Osteoblast (primary cell): Measurements from ENCODE around the gene LIPK. TPM values are rescaled to one million over a fixed set of nuclear protein-coding genes. Genes with fewer than 3 reads are reported as not detected.

Experiments used
- DNase-seq: peaks from one replicate; pipeline ENCODE4 v3.0.0; 2011; ENCODE audit warnings: low spot score, mixed read lengths; ENCODE audit not compliant: insufficient read length; ENCODE audit errors: missing footprints
- H2AFZ ChIP-seq: 2 replicates; pipeline ENCODE4 v1.6.0; 2011; ENCODE audit warnings: mild to moderate bottlenecking, low read length
- H3K27ac ChIP-seq: 2 replicates; pipeline ENCODE4 v1.5.1; 2011; ENCODE audit warnings: mild to moderate bottlenecking, low read depth, low read length, moderate library complexity
- H3K27me3 ChIP-seq: 2 replicates; pipeline ENCODE4 v1.6.0; 2012; ENCODE audit warnings: mild to moderate bottlenecking, control low read depth, inconsistent platforms, low read length, moderate library complexity; ENCODE audit not compliant: insufficient read depth
- H3K36me3 ChIP-seq: 2 replicates; pipeline ENCODE4 v1.5.1; 2011; ENCODE audit warnings: mild to moderate bottlenecking, low read length, control low read depth, moderate library complexity; ENCODE audit not compliant: insufficient read depth
- H3K4me1 ChIP-seq: 2 replicates; pipeline ENCODE4 v1.5.1; 2011; ENCODE audit warnings: mild to moderate bottlenecking, low read length, control low read depth, moderate library complexity; ENCODE audit not compliant: insufficient read depth
- H3K4me2 ChIP-seq: 2 replicates; pipeline ENCODE4 v1.6.0; 2011; ENCODE audit warnings: mild to moderate bottlenecking, low read length; ENCODE audit not compliant: insufficient read depth
- H3K4me3 ChIP-seq: fragments of 200-600 bp; sonication (generic); 3 replicates; pipeline ENCODE4 v1.5.1; 2012; ENCODE audit warnings: mild to moderate bottlenecking, low read length, inconsistent platforms; ENCODE audit not compliant: insufficient read depth
- H3K79me2 ChIP-seq: 2 replicates; pipeline ENCODE4 v1.6.0; 2012; ENCODE audit warnings: mild to moderate bottlenecking, low read length, control low read depth, inconsistent platforms; ENCODE audit not compliant: insufficient read depth
- H3K9me3 ChIP-seq: 2 replicates; pipeline ENCODE4 v1.5.1; 2011; ENCODE audit warnings: low read depth, low read length, control low read depth
- H4K20me1 ChIP-seq: 2 replicates; pipeline ENCODE4 v1.6.0; 2012; ENCODE audit warnings: mild to moderate bottlenecking, low read length, control low read depth; ENCODE audit not compliant: insufficient read depth
- total RNA-seq: library from RNA; depleted of rRNA; stranded (reverse); fragments of >200 nt; gene quantifications from 2 replicates; pipeline ENCODE4 v1.2.3, GENCODE V29; 2012
- TF ChIP-seq, protein P1 (sequence below): IDR thresholded peaks from 2 replicates; pipeline ENCODE4 v1.5.1; 2011; ENCODE audit warnings: mild to moderate bottlenecking, low read depth, low read length, moderate library complexity; ENCODE audit errors: extremely low read depth

LIPK gene
- total RNA-seq, 1 donor = not detected

DNA sequence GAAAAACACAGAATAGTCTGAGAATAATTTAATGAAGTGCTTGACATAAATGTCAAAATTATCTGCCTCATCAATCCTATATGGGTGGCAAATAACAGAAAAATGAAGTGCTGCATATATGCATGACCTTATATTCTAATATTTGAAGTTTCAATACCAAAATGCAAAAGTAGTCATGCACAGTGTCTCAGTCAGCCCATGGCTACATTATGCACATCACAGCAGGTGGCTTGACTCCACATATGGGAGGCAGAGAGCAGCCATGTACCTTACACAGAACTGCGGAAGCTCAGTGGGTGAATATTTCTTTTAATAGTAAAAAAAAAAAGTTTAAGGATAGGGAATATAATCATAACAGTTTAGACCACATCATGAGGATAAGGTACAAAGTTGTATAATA, 36.4 kb downstream of the LIPK start:
- no peak overlapping the region for H3K27ac ChIP-seq
- no peak overlapping the region for H2AFZ ChIP-seq
- no peaks in the 10 kb centered on the region for H3K79me2 ChIP-seq
- H3K27me3 ChIP-seq = peaks cover 7% of the 10 kb centered on the region
- no peak overlapping the region for H3K4me2 ChIP-seq
- H4K20me1 ChIP-seq = no peaks in the 10 kb centered on the region
- H3K4me3 ChIP-seq = no peak overlapping the region
- TF ChIP-seq, protein P1, sequence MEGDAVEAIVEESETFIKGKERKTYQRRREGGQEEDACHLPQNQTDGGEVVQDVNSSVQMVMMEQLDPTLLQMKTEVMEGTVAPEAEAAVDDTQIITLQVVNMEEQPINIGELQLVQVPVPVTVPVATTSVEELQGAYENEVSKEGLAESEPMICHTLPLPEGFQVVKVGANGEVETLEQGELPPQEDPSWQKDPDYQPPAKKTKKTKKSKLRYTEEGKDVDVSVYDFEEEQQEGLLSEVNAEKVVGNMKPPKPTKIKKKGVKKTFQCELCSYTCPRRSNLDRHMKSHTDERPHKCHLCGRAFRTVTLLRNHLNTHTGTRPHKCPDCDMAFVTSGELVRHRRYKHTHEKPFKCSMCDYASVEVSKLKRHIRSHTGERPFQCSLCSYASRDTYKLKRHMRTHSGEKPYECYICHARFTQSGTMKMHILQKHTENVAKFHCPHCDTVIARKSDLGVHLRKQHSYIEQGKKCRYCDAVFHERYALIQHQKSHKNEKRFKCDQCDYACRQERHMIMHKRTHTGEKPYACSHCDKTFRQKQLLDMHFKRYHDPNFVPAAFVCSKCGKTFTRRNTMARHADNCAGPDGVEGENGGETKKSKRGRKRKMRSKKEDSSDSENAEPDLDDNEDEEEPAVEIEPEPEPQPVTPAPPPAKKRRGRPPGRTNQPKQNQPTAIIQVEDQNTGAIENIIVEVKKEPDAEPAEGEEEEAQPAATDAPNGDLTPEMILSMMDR = no peak
- no peak for DNase-seq
- H3K9me3 ChIP-seq = no peaks in the 10 kb centered on the region
- H3K36me3 ChIP-seq = no peaks in the 10 kb centered on the region
- H3K4me1 ChIP-seq = no peaks in the 10 kb centered on the region

DNA sequence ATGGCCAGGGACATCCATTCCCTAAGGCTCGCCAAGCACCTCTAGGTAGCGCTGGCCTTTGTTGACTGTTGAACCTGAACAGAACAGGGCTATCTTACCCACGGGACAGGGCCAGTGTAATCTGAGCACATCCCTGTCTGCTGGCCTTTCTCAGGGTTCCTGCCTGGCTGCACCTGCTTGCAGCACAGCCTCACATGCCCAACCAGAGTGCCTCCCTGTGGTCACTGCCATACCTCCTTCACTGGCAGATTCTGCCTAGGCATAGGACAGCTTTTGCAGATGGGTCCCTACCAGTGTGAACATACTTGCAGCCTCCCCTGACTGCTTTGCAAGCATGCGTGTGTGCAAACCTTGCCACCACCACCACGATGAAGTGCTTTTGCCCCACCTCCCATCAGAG, 38.0 kb downstream of the LIPK start:
- Histone ChIP-seq H3K9me3 (no peaks in the 10 kb centered on the region), H3K27ac (no peak overlapping the region), H3K4me3 (no peak overlapping the region), H3K4me1 (no peaks in the 10 kb centered on the region), H3K36me3 (no peaks in the 10 kb centered on the region), H4K20me1 (no peaks in the 10 kb centered on the region), H3K79me2 (no peaks in the 10 kb centered on the region), H3K27me3 (peaks cover 7% of the 10 kb centered on the region), H2AFZ (no peak overlapping the region), H3K4me2 (no peak overlapping the region)
- TF ChIP-seq, protein P1 = no peak
- no peak for DNase-seq

DNA sequence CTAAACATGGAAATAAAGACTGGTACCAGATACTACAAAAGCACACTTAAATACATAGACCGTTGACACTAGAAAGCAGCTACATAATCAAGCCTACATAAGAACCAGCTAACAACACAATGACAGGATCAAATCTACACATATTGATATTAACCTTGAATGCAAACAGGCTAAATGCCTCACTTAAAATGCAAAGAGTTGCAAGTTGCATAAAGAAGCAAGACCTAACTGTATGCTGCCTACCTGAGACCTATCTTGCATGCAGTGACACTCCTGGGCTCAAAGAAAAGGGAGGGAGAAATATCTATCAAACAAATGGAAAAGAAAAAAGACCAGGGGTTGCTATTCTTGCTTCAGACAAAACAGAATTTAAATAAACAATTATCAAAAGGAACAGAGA, 39.6 kb downstream of the LIPK start:
- no peak overlapping the region for H3K4me3 ChIP-seq
- H3K4me1 ChIP-seq = no peaks in the 10 kb centered on the region
- H3K4me2 ChIP-seq = no peak overlapping the region
- H3K27me3 ChIP-seq = peaks cover 7% of the 10 kb centered on the region
- H3K27ac ChIP-seq = no peak overlapping the region
- no peaks in the 10 kb centered on the region for H3K36me3 ChIP-seq
- no peak overlapping the region for H2AFZ ChIP-seq
- no peaks in the 10 kb centered on the region for H3K9me3 ChIP-seq
- no peaks in the 10 kb centered on the region for H3K79me2 ChIP-seq
- no peaks in the 10 kb centered on the region for H4K20me1 ChIP-seq
- TF ChIP-seq, protein P1 = no peak
- DNase-seq = no peak

DNA sequence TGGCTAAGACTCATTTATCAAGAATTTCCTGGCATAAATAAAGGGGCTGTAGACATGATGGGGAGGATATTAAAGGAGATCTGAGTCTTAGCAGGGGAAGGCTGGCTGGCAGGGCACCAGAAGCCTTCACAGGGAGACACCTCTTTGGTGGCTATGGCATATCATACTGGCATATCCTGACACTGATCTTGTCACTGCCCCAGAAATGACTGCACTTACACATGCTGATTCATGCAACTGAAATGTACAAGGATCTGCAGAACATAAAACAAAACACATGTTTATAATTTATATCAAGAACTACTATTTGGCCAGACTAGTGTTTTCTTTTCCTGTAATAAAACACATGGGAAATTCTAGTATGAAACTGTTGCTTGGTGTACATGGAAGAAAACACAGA, 48.2 kb downstream of the LIPK start:
- H3K79me2 ChIP-seq = no peaks in the 10 kb centered on the region
- no peaks in the 10 kb centered on the region for H3K9me3 ChIP-seq
- peak; percentile 32 for DNase-seq
- H3K4me1 ChIP-seq = peaks cover 8% of the 10 kb centered on the region
- H3K4me2 ChIP-seq = no peak overlapping the region
- no peak overlapping the region for H3K4me3 ChIP-seq
- no peak overlapping the region for H2AFZ ChIP-seq
- H3K36me3 ChIP-seq = no peaks in the 10 kb centered on the region
- TF ChIP-seq, protein P1 = no peak
- no peak overlapping the region for H3K27ac ChIP-seq
- H4K20me1 ChIP-seq = no peaks in the 10 kb centered on the region
- no peaks in the 10 kb centered on the region for H3K27me3 ChIP-seq
